IPS-NIHi7 (cell line): Measurements from ENCODE around the gene GNPTG.

Experiments
- DNase-seq: peaks from one replicate; pipeline ENCODE4 v3.0.0; 2012; ENCODE audit warnings: mixed read lengths; ENCODE audit errors: extremely low spot score

The GNPTG gene

DNA sequence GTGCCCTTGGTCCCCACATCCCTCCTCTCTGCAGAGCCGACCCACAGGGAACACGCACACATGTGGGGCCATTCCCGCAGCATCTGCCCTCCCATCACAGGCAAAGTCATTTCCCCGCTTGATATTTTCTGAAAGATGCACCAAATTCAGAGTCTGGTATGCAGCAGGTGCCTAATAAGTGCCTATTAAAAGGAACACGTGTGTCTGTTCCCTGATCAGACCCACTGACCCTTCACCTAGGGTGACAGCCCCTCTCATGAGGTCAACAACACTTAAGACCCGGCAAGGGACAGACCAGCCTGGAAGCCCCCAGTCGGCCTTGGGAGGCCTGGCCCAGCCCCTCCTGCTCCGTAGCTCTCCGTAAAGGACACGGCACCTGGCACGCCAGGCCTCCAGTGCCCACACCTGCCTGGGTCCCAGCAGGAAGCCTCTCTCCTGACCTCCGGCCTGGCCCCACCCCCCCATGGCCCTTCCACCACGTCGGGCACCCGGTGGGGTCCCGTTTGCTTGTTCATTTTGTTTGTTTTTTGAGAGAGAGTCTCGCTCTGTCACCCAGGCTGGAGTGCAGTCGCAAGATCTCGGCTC lies 42.7 kb downstream of the GNPTG start:
- DNase-seq, result no peak

DNA sequence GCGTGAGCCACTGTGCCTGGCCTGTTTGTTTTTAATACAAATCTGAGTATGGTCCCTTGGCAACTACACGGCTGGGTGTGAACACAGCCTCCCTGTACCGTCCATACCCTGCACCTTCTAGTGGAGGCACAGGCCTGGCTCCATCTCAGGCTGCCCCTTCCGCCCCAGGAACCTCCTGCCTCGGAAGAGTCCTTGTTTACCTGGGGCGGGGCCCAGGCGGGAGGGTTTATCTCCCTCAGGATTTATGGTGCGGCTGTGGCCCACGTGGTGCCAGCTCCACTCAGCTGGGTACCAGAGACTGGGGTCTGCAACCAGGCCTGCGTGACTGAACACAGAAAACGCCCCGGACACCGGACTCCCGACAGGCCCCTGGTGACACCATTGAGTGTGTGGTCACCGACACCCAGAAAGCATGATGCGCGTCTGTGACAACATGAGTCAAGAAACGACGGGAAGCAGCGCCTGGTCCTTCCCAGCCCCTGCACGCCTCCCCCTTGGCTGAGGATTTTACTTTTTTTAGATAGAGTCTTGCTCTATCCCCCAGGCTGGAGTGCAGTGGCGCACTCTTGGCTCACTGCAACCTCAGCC lies 43.8 kb downstream of the GNPTG start:
- no peak for DNase-seq

DNA sequence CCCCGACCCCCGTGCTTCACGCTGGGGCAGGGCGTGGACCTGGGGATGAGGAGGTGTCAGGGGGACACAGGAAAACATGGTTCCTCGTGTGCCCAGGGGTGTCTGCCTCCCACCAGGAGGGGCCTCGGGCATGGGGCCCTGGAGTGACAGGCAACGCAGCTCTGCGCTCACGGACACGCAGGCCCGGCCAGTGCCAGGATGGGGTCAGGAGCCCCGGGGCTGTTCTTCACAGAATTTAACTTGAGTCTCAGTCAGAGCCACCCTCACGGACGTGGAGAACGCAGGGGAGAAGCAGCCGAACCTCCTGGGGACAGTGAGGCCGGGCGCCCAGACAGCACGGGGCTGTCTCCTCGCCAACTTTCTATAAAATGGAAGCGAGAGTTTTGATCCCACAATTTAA lies 46.0 kb downstream of the GNPTG start:
- no peak for DNase-seq

DNA sequence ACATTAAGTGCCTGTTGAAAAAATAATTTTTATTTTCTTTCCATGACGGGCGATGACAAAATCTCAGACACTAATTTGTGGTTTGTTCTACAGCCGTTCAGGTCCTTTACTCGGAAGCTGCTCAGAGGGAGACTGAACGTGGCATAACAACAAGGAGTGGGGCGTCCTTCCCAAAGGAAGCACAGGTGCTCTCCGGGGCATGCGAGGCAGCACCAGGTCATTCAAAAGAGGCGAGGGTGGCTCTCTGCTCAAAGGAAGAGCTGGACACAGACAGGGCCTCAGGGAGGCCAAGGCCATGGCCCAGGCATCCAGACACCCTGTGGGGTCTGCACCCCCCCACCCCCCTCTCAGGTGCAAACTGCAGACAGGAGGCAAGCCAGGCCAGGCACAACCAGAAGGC lies 46.6 kb downstream of the GNPTG start:
- DNase-seq, result no peak

DNA sequence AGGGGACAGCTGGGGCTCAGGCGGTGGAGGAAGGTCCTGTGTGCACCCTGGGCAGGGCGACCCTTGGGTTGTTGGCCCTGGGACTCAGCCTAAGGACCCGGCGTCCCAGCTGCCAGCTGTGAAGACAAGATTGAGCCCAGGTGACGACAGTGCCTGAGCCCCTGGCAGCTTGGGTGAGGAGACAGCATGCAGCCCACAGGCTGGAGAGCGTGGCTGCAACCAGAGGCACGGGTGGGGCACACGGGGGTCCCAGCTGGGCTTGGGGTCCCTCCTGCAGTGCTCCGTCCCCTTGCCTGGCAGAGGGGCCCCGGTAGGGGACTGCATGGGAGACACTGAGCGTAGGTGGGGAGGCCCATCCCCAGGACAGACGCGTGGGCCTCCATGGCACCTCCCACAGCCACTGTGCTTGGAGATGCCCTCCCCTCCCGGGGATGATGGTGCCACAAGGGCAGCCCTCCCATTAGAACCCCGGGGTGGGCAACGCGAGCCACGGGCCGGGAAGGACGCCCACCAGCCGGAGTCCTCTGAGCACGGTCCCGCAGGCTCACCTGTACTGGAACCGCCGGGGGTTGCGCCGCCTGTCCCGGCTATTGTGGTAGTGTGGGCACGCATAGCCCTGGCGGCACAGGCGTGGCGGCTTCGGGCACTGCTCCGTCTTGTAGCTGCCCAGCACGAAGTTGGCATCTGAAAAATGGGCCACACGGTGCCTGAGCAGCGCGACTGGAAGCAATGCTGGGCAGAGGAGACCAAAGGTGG lies 47.3 kb downstream of the GNPTG start:
- no peak for DNase-seq

DNA sequence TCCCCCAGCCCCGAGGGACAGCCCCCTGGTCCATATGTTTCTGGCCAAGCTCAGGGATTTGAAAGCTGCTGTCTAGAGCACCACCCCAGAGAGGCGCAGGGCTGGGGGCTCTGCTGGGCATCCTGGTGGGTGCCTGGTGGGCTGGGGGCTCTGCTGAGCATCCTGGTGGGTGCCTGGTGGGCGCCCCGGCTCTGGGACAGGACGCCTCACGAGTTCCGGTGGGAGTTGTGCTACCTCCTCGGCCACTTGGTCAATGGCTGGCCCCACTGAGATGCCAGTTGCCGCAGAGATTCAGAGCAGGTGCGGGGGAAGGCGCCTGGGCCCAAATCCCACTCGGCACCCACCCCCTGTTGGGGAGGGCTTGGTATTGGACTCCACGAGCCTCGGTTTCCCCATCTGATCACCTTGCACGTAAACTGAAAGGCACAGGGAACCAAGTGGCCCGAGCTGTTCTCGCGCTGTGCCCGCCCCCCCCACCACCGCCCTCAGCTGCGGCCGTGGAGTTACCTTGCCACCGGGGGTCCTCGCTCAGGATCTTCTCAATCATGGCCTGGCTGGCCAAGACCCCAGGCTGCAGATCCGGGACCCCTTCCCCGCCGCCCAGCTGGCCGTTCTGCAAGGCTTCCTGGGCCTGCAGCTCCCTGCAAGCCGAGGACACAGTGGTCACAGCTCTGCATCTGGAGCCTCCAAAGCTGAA lies 49.5 kb downstream of the GNPTG start:
- DNase-seq, result no peak

DNA sequence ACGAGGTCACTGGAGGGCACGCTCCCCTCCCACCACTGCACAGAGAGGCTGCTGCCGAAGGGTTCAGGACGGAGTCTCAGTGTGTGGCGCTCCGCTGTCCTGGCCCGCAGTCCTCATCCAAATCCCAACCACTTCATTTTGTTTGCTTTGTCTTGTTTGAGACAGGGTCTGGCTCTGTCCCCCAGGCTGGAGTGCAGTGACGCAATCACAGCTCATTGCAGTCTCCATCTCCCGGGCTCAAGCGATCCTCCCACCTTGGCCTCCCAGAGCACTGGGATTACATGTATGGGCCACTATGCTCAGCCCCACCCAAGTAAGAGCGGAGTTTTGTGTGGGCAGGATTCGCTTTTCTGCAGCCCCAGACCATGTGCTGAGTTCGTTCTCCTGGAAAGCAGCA lies 50.0 kb downstream of the GNPTG start:
- DNase-seq, result no peak

DNA sequence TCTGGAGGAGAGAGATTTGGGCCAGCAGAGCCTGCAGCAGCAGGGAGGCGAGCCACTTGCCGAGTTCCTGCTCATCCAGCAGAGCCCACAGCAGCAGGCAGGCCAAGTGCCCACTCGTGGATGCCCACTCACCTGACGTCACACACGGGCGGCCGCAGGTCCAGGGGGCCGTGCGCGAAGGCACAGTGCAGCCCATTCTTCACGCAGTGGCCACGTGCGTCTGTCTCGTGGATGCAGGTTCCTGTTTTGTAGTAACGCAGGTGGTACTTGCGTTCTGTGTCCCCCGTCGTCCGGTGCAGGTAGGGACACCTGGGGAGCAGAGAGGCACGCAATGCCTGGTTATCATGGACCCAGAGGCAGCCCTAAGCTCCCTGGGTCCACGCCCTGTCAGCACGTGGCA lies 51.3 kb downstream of the GNPTG start:
- DNase-seq, result no peak

DNA sequence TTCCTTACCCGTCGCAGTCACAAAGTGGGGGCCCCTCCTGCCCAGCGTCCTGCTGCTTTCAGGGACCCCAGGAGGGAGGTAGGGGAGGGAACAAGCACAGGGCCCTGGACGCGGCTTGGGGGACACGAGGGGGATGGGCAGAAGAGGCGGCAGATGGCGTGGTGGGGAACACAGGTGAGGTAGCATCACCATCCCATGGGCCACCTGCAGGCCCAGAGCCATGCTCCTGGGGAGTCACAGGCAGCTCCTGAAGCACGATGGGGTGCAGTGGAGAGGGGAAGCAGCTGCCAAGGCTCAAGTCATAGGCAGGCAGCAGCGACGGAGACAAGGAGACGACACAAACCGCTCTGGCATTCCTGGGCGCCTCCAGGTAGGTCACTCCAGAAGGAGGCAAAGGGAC lies 52.0 kb downstream of the GNPTG start:
- no peak for DNase-seq

DNA sequence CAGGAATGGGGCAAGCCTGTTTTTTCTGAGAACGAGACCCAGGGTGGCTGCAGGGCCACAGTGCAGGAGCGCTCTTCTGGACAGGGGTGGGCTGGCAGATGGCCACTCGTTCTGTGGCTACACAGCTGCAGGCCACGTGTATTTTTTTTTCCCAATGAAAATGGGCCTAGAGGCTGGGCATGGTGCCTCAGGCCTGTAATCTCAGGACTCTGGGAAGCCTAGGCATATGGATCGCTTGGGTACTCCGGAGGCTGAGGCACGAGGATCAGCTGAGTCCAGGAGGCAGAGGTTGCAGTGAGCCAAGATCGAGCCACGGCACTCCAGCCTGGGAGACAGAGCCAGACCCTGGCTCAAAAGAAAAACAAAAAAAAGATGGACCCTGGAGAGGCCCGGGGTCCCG lies 56.0 kb downstream of the GNPTG start:
- DNase-seq, result no peak

DNA sequence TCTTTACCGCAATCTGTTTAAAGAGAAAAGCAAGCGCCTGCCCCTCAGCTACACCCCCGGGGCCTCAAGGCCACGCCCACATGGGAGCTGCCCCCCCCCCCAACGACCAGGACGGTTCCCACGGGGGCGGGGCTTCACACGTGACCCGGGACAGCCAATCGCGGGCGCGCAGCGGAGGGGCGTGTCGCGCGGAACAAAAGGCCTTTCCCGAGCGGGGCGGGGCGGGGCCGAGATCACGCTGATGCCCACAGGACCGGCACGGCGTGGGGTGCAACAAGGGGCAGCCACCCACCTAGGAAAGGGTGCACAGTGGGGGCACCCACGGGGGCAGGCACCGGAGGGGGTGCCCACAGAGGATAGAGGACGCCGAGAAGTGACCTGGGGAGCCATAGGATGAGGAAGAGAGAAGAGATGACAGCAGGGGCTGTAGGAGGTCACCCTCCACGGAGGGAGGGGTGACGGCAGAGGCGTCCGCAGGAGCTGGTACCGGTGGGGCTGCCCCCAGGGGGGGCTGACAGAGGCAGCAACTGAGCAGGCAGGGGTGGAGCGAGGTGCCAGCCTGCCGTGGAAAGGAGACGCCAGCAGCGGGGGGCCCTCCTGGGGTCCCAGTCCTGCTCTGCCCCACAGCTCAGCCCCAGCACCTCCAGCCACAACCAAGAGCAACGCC lies 56.6 kb downstream of the GNPTG start:
- DNase-seq, result peak; percentile 98

DNA sequence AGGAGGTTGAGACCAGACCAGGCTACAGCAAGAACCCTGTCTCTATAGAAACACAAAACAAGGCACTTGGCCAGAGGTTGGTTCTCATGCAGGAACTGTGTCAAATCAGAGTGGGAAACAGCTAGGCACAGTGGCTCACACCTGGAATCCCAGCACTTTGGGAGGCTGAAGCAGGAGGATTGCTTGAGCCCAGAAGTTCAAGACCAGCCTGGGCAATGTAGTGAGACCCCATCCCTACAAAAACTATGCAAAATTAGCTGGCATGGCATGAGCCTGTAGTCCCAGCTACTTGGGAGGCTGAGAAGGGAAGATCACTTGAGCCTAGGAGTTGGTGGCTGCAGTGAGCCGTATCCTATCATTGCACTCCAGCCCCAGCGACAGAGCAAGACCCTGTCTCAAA lies 61.1 kb downstream of the GNPTG start:
- DNase-seq, result no peak
